IMR-90 (cell line): ENCODE data around the gene THADA. TPM values are rescaled to one million over a fixed set of nuclear protein-coding genes. Genes with fewer than 3 reads are reported as not detected.

Experiments used
- ATAC-seq: fragments of 200-7000 bp; cut with Tn5 transposase; 2 replicates; pipeline ENCODE4 v1.9.1; 2020; ENCODE audit warnings: low read depth, mild to moderate bottlenecking, moderate library complexity
- BruUV-seq: library from RNA; stranded (reverse); fragments of 400-500 nt; replicated peaks from 2 replicates; lab custom pipeline; 2021; lab: Mats Ljungman, UMichigan
- CTCF ChIA-PET: fragments of 300-600 bp; formaldehyde crosslinking; extraction: SDS; loops from one replicate; lab custom pipeline; 2021; ENCODE audit warnings: antibody characterized with exemption; lab: Yijun Ruan, JAX
- POLR2A ChIA-PET: fragments of 300-600 bp; sonication (Branson Sonifier 250); formaldehyde crosslinking; loops from one replicate; lab custom pipeline; 2022; ENCODE audit warnings: antibody characterized with exemption; ENCODE audit not compliant: unreplicated experiment; lab: Charles Lee
- DNase-seq: peaks from one replicate; pipeline ENCODE4 v3.0.0; 2013
- H2AFZ ChIP-seq: replicated peaks from 2 replicates; pipeline ENCODE3; 2013; ENCODE audit warnings: low read length, mild to moderate bottlenecking; ENCODE audit not compliant: poor library complexity
- H2AK5ac ChIP-seq: 2 replicates; pipeline ENCODE4 v1.6.1; 2013; ENCODE audit warnings: low read depth, low read length, inconsistent platforms
- H2AK9ac ChIP-seq: replicated peaks from 2 replicates; pipeline ENCODE3; 2013; ENCODE audit warnings: mild to moderate bottlenecking, low read depth, low read length, moderate library complexity; ENCODE audit not compliant: poor library complexity
- H2BK120ac ChIP-seq: 2 replicates; pipeline ENCODE4 v1.6.1; 2013; ENCODE audit warnings: low read depth, low read length, inconsistent platforms
- H2BK15ac ChIP-seq: 3 replicates; pipeline ENCODE4 v1.6.1; 2013; ENCODE audit warnings: low read depth, low read length, inconsistent platforms
- H2BK20ac ChIP-seq: 2 replicates; pipeline ENCODE4 v1.6.1; 2013; ENCODE audit warnings: low read depth, mild to moderate bottlenecking, inconsistent platforms, low read length, moderate library complexity
- H2BK5ac ChIP-seq: 2 replicates; pipeline ENCODE4 v1.6.1; 2013; ENCODE audit warnings: mild to moderate bottlenecking, low read depth, low read length, inconsistent platforms; ENCODE audit not compliant: poor library complexity, severe bottlenecking
- H3K14ac ChIP-seq: replicated peaks from 2 replicates; pipeline ENCODE4 v1.6.1; 2013; ENCODE audit warnings: low read depth, low read length, inconsistent platforms
- H3K18ac ChIP-seq: 2 replicates; pipeline ENCODE4 v1.6.1; 2013; ENCODE audit warnings: low read depth, low read length, control low read depth
- H3K23ac ChIP-seq: 2 replicates; pipeline ENCODE4 v1.6.1; 2013; ENCODE audit warnings: low read depth, low read length, inconsistent platforms
- H3K27ac ChIP-seq: 2 replicates; pipeline ENCODE4 v1.5.1; 2013; ENCODE audit warnings: mild to moderate bottlenecking, control low read depth, low read length; ENCODE audit not compliant: insufficient read depth
- H3K27me3 ChIP-seq: 2 replicates; pipeline ENCODE4 v1.6.1; 2013; ENCODE audit warnings: low read length; ENCODE audit not compliant: control insufficient read depth, insufficient read depth
- H3K36me3 ChIP-seq: 2 replicates; pipeline ENCODE4 v1.6.1; 2013; ENCODE audit warnings: low read length, mixed read lengths; ENCODE audit not compliant: control insufficient read depth, insufficient read depth
- H3K4ac ChIP-seq: 2 replicates; pipeline ENCODE4 v1.6.1; 2013; ENCODE audit warnings: low read depth, low read length, inconsistent platforms
- H3K4me1 ChIP-seq: 2 replicates; pipeline ENCODE4 v1.6.1; 2013; ENCODE audit warnings: low read length, mixed read lengths; ENCODE audit not compliant: control insufficient read depth, insufficient read depth
- H3K4me2 ChIP-seq: 2 replicates; pipeline ENCODE4 v1.6.1; 2013; ENCODE audit warnings: low read depth, mild to moderate bottlenecking, control low read depth, low read length, moderate library complexity
- H3K4me3 ChIP-seq: 2 replicates; pipeline ENCODE4 v1.5.1; 2013; ENCODE audit warnings: low read depth, mild to moderate bottlenecking, control low read depth, low read length, moderate library complexity; ENCODE audit not compliant: insufficient read depth
- H3K56ac ChIP-seq: 2 replicates; pipeline ENCODE4 v1.6.1; 2013; ENCODE audit warnings: low read length, inconsistent platforms; ENCODE audit not compliant: insufficient read depth; ENCODE audit errors: extremely low read depth
- H3K79me1 ChIP-seq, 2 experiments: 2 replicates each; pipeline ENCODE4 v1.6.1; 2013; ENCODE audit warnings: low read length in 2 of 2, inconsistent platforms in 1 of 2, low read depth in 1 of 2
- H3K9ac ChIP-seq: 2 replicates; pipeline ENCODE4 v1.6.1; 2013; ENCODE audit warnings: low read depth, low read length, control low read depth
- H3K9me1 ChIP-seq: 2 replicates; pipeline ENCODE4 v1.6.1; 2013; ENCODE audit warnings: low read length, inconsistent platforms; ENCODE audit not compliant: insufficient read depth
- H3K9me3 ChIP-seq: 2 replicates; pipeline ENCODE4 v1.6.1; 2013; ENCODE audit warnings: low read length; ENCODE audit not compliant: control insufficient read depth, insufficient read depth
- H4K20me1 ChIP-seq: 2 replicates; pipeline ENCODE4 v1.6.1; 2013; ENCODE audit warnings: low read length, inconsistent platforms; ENCODE audit not compliant: insufficient read depth
- H4K5ac ChIP-seq: 2 replicates; pipeline ENCODE4 v1.6.1; 2013; ENCODE audit warnings: mild to moderate bottlenecking, low read depth, low read length, control low read depth
- H4K8ac ChIP-seq, 2 experiments: 2 replicates each; pipeline ENCODE4 v1.6.1; 2013; ENCODE audit warnings: low read depth in 2 of 2, low read length in 2 of 2, control low read depth in 1 of 2, inconsistent platforms in 1 of 2
- H4K91ac ChIP-seq: 2 replicates; pipeline ENCODE4 v1.6.1; 2013; ENCODE audit warnings: low read depth, low read length, inconsistent platforms; ENCODE audit not compliant: insufficient read depth
- BHLHE40 ChIP-seq: fragments of 150-350 bp; IDR thresholded peaks from 2 replicates; pipeline ENCODE4 v1.6.1; 2016; ENCODE audit warnings: mild to moderate bottlenecking, low read depth, low read length
- CEBPB ChIP-seq: IDR thresholded peaks from 2 replicates; pipeline ENCODE4 v1.6.1; 2012; ENCODE audit warnings: low read depth, low read length, improper control_type of control experiment
- CHD1 ChIP-seq: IDR thresholded peaks from 2 replicates; pipeline ENCODE4 v1.6.1; 2012; ENCODE audit warnings: low read depth, low read length, improper control_type of control experiment
- FOS ChIP-seq: fragments of 150-350 bp; IDR thresholded peaks from 2 replicates; pipeline ENCODE4 v1.6.1; 2016; ENCODE audit warnings: low read depth, low read length
- MAFK ChIP-seq: IDR thresholded peaks from 2 replicates; pipeline ENCODE4 v1.6.1; 2012; ENCODE audit warnings: low read depth, low read length, improper control_type of control experiment
- MAZ ChIP-seq: IDR thresholded peaks from 2 replicates; pipeline ENCODE4 v1.6.1; 2012; ENCODE audit warnings: low read depth, mild to moderate bottlenecking, low read length, improper control_type of control experiment, moderate library complexity, borderline replicate concordance
- MXI1 ChIP-seq: IDR thresholded peaks from 2 replicates; pipeline ENCODE4 v1.6.1; 2012; ENCODE audit warnings: low read depth, mild to moderate bottlenecking, low read length, moderate library complexity, borderline replicate concordance
- NFE2L2 ChIP-seq: fragments of 150-350 bp; IDR thresholded peaks from 2 replicates; pipeline ENCODE4 v1.6.1; 2016; ENCODE audit warnings: low read depth, mild to moderate bottlenecking, low read length
- POLR2A ChIP-seq: IDR thresholded peaks from 2 replicates; pipeline ENCODE4 v1.6.1; 2012; ENCODE audit warnings: mild to moderate bottlenecking, low read depth, low read length
- RAD21 ChIP-seq: IDR thresholded peaks from 2 replicates; pipeline ENCODE4 v1.6.1; 2012; ENCODE audit warnings: low read length, improper control_type of control experiment
- RCOR1 ChIP-seq: IDR thresholded peaks from 2 replicates; pipeline ENCODE4 v1.6.1; 2012; ENCODE audit warnings: mild to moderate bottlenecking, low read length, improper control_type of control experiment; ENCODE audit not compliant: insufficient replicate concordance
- RFX5 ChIP-seq: IDR thresholded peaks from 2 replicates; pipeline ENCODE4 v1.8.0; 2012; ENCODE audit warnings: low read depth, mild to moderate bottlenecking, low read length, moderate library complexity
- SMC3 ChIP-seq: fragments of 150-350 bp; IDR thresholded peaks from 2 replicates; pipeline ENCODE4 v1.6.1; 2016; ENCODE audit warnings: low read depth, mild to moderate bottlenecking, antibody characterized with exemption, low read length, moderate library complexity
- WGBS, 2 experiments: methylation state at CpG; one replicate each; pipeline versions ENCODE4 v1.1.5 to v1.1.7; 2013; ENCODE audit warnings: missing lambda C conversion rate in 2 of 2; ENCODE audit not compliant: insufficient read length in 1 of 2; ENCODE audit errors: extremely low coverage in 2 of 2; 5-methylcytosine and 5-hydroxymethylcytosine counted together
- dilution Hi-C: fragments of 300-500 bp; cut with HindIII; formaldehyde crosslinking; loops from one replicate; pipeline ENCODE4 v1.14.3; 2018; ENCODE audit warnings: low sequenced_read_pairs; ENCODE audit not compliant: unreplicated experiment
- in situ Hi-C: fragments of 300-500 bp; cut with MboI; formaldehyde crosslinking; loops from 3 replicates; pipeline ENCODE4 v1.14.3; 2019; ENCODE audit warnings: low sequenced_read_pairs, inconsistent platforms, mixed read lengths
- intact Hi-C: fragments of 100-400 bp; cut with micrococcal nuclease; formaldehyde crosslinking; loops from 2 replicates; pipeline ENCODE4 v1.10.0; 2022
- polyA plus RNA-seq, 3 experiments: library from polyadenylated mRNA; depleted of rRNA; stranded (reverse); fragments of >200 nt; gene quantifications; 2 replicates each; pipeline ENCODE4 v1.2.3, GENCODE V29; 2012; ENCODE audit warnings: low replicate concordance in 1 of 3
- total RNA-seq: library from RNA; depleted of rRNA; stranded (reverse); fragments of >200 nt; gene quantifications from 2 replicates; pipeline ENCODE4 v1.2.3, GENCODE V29; 2012
- TF ChIP-seq, protein P1 (sequence below): conservative IDR thresholded peaks from 2 replicates; pipeline ENCODE4 v1.5.1; 2012; ENCODE audit warnings: mild to moderate bottlenecking, low read depth, low read length, improper control_type of control experiment
- TF ChIP-seq, protein P2 (sequence below): fragments of 150-350 bp; IDR thresholded peaks from 2 replicates; pipeline ENCODE4 v1.6.1; 2017; ENCODE audit warnings: mild to moderate bottlenecking, antibody characterized with exemption, low read length, low read depth
- TF ChIP-seq, protein P3 (sequence below): fragments of 150-350 bp; IDR thresholded peaks from 2 replicates; pipeline ENCODE4 v1.6.1; 2016; ENCODE audit warnings: low read depth, mild to moderate bottlenecking, low read length, moderate library complexity, borderline replicate concordance

THADA gene
- total and polyA plus RNA-seq, 2 of the 4 experiments (the other 2 are of a cell fraction): 10.5 to 21.3 TPM

DNA sequence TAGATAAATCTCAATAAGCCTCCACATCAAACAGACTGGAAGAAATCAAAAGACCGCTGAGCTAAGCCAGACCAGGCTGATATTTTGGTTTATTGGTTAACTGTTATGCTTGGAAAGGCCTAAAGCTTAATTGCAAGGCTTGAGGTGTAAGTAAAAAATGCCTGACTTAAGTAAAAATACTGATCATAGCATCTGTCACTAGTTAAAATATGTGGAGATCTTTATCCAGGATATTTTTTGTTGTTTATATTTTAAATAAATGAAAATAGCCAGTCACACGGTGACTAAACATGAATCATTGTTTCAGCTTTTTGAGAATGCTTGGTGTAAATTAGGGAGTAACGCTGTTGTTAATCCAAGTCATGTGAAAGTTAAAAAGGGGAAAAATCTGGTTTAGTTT, 127.9 kb downstream of the THADA start:
- intact Hi-C loops: no loop called here

More for the DNA sequence above, 127.9 kb downstream of the THADA start:
- dilution Hi-C loops (no loop called here), in situ Hi-C loops (no loop called here)
- H3K9ac ChIP-seq: no peak overlapping the region
- H2BK15ac ChIP-seq: no peak overlapping the region; the same call in 2 of the 3 replicates
- peak overlapping the region; percentile 53; the same call in 1 of the 2 replicates for H2BK120ac ChIP-seq
- CTCF ChIA-PET: no interaction called here
- H3K14ac ChIP-seq: no peak overlapping the region
- H3K4me1 ChIP-seq: peaks cover 20% of the 10 kb centered on the region
- no peak overlapping the region; the same call in 1 of the 2 replicates for H4K5ac ChIP-seq
- H3K18ac ChIP-seq: peak overlapping the region; percentile 24; the same call in 1 of the 2 replicates
- H3K36me3 ChIP-seq: no peaks in the 10 kb centered on the region
- no peak overlapping the region for H3K23ac ChIP-seq
- peak overlapping the region; percentile 48 for H2BK20ac ChIP-seq
- H3K9me1 ChIP-seq: no peaks in the 10 kb centered on the region
- H3K4me3 ChIP-seq: no peak overlapping the region
- H2BK5ac ChIP-seq: peak overlapping the region; percentile 76
- no peaks in the 10 kb centered on the region for H3K9me3 ChIP-seq
- POLR2A ChIA-PET: no interaction called here
- H2AK5ac ChIP-seq: no peak overlapping the region
- peak overlapping the region; percentile 55; the same call in 1 of the 2 replicates for H3K4me2 ChIP-seq
- H3K4ac ChIP-seq: no peak overlapping the region
- TF ChIP-seq BHLHE40 (peak; percentile 81), FOS (peak; percentile 42; the same call in 1 of the 2 replicates), RCOR1 (no peak), RAD21 (no peak), NFE2L2 (no peak), MAZ (no peak), RFX5 (no peak), POLR2A (no peak), SMC3 (no peak), MXI1 (no peak), MAFK (no peak), CEBPB (no peak), CHD1 (no peak)
- TF ChIP-seq, protein P1, sequence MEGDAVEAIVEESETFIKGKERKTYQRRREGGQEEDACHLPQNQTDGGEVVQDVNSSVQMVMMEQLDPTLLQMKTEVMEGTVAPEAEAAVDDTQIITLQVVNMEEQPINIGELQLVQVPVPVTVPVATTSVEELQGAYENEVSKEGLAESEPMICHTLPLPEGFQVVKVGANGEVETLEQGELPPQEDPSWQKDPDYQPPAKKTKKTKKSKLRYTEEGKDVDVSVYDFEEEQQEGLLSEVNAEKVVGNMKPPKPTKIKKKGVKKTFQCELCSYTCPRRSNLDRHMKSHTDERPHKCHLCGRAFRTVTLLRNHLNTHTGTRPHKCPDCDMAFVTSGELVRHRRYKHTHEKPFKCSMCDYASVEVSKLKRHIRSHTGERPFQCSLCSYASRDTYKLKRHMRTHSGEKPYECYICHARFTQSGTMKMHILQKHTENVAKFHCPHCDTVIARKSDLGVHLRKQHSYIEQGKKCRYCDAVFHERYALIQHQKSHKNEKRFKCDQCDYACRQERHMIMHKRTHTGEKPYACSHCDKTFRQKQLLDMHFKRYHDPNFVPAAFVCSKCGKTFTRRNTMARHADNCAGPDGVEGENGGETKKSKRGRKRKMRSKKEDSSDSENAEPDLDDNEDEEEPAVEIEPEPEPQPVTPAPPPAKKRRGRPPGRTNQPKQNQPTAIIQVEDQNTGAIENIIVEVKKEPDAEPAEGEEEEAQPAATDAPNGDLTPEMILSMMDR: no peak
- TF ChIP-seq, protein P2, sequence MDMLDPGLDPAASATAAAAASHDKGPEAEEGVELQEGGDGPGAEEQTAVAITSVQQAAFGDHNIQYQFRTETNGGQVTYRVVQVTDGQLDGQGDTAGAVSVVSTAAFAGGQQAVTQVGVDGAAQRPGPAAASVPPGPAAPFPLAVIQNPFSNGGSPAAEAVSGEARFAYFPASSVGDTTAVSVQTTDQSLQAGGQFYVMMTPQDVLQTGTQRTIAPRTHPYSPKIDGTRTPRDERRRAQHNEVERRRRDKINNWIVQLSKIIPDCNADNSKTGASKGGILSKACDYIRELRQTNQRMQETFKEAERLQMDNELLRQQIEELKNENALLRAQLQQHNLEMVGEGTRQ: no peak
- TF ChIP-seq, protein P3, sequence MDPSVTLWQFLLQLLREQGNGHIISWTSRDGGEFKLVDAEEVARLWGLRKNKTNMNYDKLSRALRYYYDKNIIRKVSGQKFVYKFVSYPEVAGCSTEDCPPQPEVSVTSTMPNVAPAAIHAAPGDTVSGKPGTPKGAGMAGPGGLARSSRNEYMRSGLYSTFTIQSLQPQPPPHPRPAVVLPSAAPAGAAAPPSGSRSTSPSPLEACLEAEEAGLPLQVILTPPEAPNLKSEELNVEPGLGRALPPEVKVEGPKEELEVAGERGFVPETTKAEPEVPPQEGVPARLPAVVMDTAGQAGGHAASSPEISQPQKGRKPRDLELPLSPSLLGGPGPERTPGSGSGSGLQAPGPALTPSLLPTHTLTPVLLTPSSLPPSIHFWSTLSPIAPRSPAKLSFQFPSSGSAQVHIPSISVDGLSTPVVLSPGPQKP: no peak
- H2AK9ac ChIP-seq: no peak overlapping the region
- H3K27ac ChIP-seq: peak overlapping the region; percentile 57; the same call in 1 of the 2 replicates
- BruUV-seq: no TSS peak
- no peaks in the 10 kb centered on the region for H3K27me3 ChIP-seq
- peak overlapping the region; percentile 10; the same call in 1 of the 2 replicates for H4K91ac ChIP-seq
- ATAC-seq (peak; percentile 33), DNase-seq (peak; percentile 63)
- WGBS, 2 experiments: no CpG with 5 or more reads among the region's 3 CpGs
- H2AFZ ChIP-seq: no peak overlapping the region
- H4K8ac ChIP-seq: no peak overlapping the region
- 0 out of 2 replicates have a peak overlapping the region, but pooled peaks have one; percentile 32 for H3K56ac ChIP-seq
- H4K20me1 ChIP-seq: no peaks in the 10 kb centered on the region
- peaks cover 0 to 2% of the 10 kb centered on the region in 2 experiments; a peak in 1 of 4 replicates for H3K79me1 ChIP-seq
